Stimulated activated CD4-positive, alpha-beta T cell treated with anti-CD3 and anti-CD28 coated beads, TNF-alpha, amount 100 ng/mL, for 4 hours (primary cell): ENCODE data around the gene STXBP3.
A peak's percentile ranks its signal among the peaks of the same experiment; 100 is the strongest.
"Not testable (repeated sequence)": the region's sequence is repeated elsewhere in the genome, so short reads cannot be mapped to it uniquely, and the experiment has no call there.

Experiments used
- DNase-seq, 3 experiments: peaks; one replicate each; pipeline ENCODE4 v3.0.0-alpha.2; 2020; ENCODE audit warnings: low read depth in 3 of 3

The STXBP3 gene, protein sequence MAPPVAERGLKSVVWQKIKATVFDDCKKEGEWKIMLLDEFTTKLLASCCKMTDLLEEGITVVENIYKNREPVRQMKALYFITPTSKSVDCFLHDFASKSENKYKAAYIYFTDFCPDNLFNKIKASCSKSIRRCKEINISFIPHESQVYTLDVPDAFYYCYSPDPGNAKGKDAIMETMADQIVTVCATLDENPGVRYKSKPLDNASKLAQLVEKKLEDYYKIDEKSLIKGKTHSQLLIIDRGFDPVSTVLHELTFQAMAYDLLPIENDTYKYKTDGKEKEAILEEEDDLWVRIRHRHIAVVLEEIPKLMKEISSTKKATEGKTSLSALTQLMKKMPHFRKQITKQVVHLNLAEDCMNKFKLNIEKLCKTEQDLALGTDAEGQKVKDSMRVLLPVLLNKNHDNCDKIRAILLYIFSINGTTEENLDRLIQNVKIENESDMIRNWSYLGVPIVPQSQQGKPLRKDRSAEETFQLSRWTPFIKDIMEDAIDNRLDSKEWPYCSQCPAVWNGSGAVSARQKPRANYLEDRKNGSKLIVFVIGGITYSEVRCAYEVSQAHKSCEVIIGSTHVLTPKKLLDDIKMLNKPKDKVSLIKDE

DNA sequence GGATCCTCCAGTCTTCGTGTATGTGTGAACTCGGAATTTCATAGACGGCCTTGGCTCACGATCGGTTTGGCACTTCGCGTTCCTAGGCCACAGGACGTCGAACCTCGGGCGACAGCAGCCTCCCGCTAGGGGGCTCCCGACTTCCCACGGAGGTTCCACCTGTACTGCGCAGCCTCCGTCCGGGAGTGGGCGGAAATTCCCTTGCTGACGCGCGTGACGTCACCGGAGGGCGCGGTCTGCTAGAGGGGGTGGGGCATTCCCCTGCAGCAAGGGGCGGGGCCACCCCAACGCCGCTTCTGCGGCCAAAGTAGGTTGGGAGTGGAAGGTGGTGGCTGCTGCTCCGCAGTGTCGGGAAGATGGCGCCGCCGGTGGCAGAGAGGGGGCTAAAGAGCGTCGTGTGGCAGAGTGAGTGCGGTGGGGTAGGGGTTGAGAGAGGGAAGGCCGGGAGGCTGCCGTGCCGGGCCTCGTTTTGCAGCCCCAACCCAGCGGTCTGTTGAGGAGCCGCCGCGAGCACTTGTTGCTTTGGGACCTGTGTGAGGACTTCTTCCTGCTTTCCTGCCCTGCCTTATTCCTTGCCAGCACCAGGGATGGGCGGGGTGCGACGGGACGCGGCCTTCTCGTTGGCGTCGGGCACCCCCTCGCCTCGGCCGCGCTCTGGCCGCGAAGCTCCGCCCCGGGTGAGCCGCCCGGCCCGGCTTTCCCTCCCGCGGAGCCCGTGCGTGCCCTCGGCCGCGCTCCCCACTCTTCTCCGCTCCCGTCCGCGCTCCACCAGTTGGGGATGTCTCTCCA lies at the start of gene STXBP3:
TSS of gene STXBP3 (plus strand) at position 293 of the 789 bp plus-strand sequence. CDS start at position 357, 64 bp downstream.
- peak; percentile 100 for DNase-seq

DNA sequence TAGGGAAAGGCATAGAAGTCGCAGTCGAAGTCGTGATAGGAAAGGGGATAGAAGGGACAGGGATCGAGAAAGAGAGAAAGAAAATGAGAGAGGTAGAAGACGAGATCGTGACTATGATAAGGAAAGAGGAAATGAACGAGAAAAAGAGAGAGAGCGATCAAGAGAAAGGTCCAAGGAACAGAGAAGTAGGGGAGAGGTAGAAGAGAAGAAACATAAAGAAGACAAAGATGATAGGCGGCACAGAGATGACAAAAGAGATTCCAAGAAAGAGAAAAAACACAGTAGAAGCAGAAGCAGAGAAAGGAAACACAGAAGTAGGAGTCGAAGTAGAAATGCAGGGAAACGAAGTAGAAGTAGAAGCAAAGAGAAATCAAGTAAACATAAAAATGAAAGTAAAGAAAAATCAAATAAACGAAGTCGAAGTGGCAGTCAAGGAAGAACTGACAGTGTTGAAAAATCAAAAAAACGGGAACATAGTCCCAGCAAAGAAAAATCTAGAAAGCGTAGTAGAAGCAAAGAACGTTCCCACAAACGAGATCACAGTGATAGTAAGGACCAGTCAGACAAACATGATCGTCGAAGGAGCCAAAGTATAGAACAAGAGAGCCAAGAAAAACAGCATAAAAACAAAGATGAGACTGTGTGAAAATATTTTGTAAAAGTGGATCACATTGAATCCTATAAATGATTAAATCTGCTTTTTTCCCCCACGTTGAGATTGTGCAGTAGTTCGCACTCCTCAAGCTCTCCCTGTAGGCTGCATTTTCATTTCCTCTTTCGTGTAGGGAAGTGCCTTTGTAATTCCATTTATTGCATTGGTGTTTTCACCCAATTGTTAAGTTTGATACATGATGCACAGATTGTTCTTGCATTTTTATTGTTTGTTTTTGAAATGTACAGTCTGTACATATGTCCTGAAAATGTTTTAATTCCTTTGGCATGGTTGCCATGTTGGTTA lies 46.8 kb upstream of the STXBP3 start:
- no peak for DNase-seq

DNA sequence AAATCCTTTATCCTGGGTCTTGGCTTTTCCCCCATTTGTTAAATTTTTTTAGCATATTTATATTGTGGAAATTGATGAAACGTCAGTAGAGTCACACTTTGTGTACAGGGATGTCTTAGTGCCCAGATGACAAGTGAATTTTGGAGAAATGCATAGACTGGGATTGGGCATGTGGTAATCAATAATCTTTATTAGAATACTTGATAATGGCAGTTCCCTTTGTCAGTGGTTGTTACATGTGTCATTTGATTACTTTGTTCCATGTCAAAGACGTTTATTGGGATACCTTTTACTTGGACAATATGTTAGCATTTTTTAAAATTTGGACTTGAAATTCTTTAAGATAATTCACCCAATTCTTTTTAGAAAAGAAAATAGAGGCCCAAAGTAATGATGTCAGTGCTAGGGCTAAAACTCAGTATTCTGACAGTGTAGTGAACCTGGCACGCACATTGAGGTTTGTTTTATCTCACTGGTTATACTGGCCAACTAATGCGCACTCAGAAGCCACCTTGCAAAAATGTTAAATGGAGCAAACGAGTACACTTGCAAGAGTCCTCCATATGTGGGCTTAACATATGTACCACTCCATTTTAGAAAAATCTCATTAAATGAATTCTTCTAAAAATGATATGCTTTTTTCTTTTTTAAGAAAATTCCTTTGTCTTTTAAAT lies 45.2 kb upstream of the STXBP3 start:
- no peak for DNase-seq

DNA sequence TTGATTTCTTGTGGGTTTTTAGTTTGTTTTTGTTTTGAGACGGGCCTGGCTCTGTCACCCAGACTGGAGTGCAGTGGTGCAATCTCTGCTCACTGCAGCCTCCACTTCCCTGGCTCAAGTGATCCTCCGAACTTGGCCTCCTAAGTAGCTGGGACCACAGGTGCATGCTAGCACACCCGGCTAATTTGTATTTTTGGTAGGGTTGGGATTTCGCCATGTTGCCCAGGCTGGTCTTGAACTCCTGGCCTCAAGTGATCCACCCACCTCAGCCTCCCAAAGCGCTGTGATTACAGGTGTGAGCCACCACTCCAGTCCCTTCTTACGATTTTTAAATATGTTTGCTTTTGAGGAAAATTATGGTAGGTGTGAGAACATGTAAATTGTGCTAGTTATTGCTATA lies 44.4 kb upstream of the STXBP3 start:
- DNase-seq, result not testable (repeated sequence)

DNA sequence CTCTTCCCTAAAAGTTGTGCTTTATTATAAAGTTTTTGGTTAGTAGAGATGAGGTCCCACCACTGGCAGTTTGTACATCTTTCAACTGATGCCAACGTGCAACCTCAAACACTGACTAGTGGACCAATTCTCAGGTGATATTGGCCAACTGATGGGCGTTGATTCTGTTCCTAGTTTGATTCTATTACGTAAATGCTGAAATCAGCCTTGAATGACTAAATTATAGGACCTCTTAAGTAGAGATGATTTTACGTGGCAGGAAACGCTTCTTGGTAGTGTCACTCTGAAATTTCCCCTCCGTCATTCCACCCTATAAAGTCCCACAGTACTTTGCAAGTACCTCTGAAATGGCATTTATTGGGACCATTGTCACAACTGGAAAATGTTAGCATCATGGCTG lies 42.5 kb upstream of the STXBP3 start:
- no peak for DNase-seq

DNA sequence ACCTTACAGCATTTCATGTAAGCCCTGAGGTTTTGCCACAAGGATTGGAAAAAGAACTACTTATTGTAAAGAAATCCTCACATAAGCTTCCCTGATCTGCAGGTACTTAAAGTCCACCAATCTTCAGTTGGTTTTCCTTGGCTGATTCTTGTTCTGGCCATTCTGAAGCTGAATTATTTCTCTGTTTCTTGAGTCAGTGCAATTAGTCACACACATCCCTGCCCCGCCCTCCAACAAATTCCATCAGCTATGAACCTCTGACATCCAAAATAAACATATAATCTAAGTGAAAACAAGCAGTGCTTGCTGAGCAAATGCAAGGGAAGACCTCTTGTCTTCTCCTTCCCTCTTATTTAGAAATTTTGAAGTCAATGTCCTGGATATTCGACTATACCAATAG lies 42.0 kb upstream of the STXBP3 start:
- DNase-seq, result no peak

DNA sequence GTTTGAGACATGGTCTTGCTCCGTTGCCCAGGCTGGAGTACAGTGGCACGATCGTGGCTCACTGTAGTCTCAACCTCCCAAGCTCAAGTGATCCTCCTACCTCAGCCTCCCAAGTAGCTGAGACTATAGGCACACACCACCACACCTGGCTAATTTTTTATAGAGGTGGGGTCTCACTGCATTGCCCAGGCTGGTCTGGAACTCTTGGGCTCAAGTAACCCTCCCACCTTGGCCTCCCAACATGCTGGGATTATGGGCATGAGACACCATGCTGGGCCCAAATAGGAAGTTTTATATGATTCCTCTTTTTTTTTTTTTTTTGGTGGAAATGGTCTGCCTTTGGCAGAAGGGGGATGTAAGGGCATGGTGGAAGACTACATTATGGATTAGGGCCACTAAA lies 39.8 kb upstream of the STXBP3 start:
- no peak for DNase-seq

DNA sequence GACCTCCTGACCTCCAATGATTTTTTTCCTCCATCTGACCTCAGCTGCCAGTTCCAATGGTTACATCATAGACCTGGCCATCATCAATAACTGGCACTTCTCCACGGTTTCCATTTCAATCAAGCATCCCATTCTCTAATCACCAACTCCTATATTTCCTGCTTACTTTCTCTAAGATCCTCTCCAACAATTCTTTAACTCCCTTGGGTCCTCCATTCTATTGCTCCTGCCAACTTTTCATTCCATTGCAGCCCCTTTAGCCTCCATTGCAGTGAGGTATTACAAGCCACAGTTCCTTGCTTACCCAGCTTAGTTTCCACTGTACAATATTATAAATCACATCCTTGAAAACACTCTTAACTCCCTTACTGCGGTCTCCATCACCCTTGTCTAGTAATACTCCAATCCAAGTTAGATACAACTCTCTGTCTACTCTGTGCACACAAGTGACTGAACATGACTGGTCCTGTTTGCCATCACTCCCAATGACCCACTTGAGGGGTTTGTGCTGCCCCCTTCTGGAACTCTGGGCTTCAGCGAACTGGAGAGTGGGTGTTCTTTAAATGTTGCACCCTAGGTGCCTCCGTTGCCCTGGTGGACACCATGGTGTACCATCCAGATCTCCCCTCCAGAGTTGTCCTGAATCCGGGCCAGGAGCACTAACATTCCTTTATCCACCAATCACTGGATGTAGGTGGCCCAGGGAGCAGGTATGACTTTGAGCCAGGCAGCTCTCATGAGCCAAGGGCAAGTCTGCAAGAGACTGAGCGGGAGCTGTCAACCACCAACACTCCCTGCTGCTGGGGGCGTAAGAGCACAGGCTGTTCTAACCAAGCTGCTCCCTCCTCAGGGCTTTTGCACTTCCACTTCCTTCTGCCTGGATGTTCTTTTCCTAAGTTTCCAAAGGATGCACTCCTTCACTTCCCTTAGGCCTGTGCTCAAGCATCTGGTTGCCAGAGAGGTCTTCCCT lies 37.5 kb upstream of the STXBP3 start:
- peak in 2 of 3 experiments; percentile 31 to 39 for DNase-seq

DNA sequence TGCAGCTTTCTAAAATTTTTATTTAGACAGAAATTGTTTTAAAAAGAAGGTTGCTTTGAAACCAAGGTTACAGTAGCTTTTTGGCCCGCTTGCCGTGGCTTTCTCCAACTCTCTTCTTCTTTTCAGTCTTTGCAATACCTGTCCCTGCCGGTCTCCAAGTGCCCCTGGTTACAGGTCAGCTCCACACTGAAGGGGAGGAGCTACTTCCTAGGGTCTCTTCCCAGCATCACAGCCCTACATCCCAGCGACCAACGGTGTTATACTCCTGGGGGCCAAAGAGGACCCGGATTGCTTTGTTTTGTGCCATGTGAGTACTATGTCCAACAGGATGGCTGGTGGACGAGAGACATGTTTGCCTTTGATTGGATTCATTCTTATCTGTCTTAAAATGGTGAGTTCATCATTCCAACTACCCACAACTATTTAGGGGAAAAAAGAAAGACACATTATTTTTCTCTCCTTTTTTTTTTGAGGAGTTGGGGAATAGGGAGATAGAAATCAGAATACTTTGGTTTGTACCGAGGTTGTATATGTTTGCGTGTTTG lies 33.8 kb upstream of the STXBP3 start, which contains the start of gene FNDC7:
TSS of gene FNDC7 (plus strand) at position 303 of the 545 bp plus-strand sequence. CDS start at position 329, 26 bp downstream.
- no peak for DNase-seq

DNA sequence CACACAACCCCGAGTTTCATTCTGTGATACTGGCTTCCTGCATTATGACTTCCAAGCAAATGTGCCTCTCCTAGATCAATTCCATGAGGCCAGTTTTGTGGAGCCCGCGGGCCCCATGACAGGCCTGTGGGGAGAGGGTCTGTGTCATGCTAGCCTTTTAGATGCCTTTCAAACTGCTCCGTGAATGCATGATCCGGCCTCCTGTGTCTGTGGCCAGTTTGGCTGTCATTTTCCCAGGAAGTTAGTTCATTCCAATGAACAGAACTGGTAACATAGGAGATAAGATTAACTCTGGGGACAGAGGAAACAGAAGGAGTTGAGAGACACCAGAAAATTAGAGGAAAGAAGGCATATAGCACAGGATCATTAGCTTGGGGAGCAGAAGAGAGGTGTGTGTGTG lies 30.5 kb upstream of the STXBP3 start:
- DNase-seq, result no peak

DNA sequence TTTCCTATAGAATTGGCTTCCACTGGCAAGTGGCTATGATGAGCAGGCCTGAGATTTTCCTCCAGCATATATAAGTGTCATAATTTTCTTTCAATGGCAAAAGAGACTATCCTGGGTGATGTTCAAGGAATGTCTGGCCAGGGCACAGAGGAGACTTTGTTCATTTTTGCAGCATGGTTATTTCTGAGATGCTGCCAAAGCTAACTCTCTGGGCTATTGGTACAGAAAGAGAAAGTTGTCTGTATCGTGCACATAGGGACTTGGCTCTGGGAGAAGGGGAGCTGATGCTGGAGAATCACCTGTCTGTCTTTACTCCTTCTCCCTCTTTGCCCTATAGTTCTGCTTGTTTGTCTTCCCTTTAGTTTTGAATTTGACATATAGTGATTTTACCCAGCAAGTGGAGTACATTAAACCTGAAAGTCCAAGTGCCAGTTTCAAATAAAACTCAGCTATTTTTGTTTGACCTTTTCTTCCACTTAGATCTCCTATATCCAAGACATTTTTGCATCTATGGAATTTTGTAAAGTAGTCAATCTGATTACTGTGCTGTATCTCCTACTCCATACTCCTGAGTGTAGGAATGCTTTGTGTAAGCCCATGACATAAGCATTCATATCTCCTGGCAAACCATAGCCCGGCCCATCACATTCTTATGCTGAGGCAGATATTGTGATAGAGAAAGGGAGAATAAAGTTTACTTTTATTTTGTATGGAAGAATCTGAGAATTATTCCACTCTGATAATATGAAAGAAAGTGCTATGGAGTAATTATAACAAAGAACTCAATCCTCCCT lies 29.8 kb upstream of the STXBP3 start:
- no peak for DNase-seq

DNA sequence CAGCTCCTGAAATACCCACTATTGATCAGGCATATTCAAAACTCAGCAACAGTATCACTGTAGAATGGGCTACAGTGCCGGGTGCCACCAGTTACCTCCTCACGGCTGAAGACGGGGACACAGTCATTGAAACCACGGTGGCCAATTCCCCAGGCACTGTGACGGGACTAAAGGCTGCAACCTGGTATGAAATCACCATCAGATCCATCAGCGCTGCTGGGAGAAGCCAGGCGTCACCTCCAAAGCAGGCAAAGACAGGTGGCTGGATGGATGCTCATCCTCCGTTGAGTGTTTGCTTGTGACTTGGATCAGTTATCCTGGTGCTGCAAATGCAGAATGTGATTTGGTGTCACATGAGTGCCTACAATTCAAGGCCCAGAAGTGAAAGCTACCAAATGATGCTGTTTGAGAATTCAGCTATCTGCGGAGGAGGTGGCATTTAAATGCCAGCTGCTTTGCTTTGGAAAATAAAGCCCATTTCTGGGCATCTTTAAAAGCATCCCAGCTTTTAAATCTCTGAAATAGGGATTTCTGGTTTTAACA lies 28.6 kb upstream of the STXBP3 start:
- DNase-seq, result no peak

DNA sequence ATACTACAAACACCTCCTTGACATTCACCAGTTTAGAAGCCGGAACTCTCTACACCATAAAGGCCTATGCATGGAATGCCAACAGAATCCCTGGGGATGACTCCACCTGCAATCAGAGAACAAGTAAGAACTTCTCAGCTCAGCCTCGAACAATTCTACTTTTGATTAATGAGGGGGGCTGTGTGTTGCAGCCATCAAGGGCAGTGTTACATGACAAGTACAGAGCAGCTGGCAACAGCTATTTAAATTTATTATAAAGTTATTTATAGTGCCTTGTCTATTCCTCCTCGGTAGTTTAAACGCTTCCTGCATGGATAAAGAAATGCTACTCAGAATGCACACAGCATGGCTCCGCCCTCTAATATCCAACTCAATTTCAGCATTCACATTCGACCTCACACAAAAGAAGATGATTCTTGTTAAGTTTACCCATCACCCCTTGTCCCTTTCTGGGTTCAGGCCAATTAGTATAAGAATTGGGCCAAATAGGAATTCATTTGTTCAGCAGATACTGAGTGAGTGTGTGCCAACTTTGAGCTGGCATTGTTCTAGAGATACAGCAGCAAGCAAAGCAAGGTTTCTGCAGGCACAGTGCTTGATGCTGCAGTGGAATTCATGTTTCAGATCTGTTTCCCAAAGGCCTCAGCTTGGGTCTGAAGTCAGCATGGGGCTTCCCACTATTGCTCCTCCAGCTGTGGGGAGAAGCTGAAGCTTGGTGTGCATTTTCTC lies 27.4 kb upstream of the STXBP3 start:
- no peak for DNase-seq

DNA sequence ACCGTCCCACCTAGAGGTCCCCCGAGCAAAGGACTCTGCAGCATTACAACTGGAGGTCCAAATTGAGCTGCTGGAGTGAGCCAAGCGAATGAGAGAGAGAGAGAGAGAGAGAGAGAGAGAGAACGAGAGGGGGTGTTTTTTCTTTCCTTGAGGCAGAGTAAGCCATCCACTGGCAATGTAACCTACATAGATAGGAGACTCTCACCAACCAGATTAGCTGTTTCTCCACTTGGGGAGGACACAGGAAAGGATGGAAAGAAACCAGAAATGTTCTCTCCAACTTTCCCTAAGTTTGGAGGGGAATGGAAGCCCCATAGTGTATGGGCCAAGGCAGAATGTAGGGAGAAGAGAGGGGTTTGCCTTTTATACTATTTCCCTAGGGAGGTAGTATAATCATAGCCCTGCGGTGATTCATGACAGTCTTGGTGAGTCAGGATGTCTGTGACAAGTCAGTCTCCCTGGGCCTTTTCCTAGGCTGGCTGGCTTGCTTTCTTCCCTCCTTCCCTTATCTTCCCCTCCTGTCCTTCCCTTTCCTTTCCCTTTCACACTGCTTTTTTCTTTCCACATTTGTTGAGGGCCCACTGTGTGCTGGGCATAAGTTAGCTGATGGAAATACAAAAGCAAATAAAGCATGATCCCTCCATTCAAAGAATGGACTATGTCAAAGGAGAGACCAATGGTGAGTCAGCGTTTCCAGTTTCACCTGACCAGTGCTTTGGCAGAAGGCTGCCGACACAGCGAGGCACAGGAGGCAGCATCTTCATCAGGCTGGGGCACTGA lies 26.6 kb upstream of the STXBP3 start:
- no peak for DNase-seq

DNA sequence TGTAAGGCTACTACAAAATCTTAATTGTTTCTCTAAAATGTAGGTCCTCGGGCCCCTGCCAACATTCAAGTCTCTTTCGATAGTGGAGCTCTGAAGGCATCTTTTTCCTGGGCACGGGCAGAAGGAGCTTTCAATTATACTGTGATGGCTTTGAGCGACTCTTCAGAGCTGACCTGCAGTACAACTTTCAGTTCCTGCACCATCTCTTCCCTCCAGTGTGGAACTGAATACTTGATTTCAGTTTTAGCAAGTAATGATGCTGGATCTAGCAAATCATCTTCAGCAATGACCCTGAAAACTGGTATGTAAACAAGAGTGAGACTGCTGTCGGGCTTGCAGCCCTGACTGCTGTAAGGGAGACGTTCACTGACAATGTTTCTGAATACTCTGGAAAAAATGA lies 24.2 kb upstream of the STXBP3 start:
- DNase-seq, result no peak

DNA sequence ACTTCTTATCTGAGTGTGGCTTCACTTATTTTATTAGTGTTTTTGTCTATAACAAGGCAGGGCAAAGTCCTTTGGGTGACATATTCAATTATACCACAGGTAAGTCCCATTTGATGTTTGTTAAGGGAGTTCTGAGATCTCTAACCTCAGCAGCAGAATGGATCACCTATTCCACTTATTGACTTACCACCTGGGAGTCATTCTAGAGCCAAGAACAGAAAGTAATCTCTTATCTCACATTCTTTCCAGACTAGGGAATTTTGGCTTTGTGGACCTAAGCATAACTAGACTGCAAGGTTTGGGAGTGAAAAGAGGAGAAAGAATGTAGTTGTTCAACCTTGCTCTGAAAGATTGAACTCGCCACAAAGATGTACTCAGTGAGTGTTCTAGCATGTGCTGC lies 20.6 kb upstream of the STXBP3 start:
- no peak for DNase-seq
